Esophagus muscularis mucosa (tissue), 4 donors: Measurements from ENCODE around the gene GLS2.

ENCODE experiments used
- CTCF ChIP-seq, 3 experiments: fragments of 200-600 bp in 2 of 3; fragments of 450-650 bp in 1 of 3; sonication (generic) in 2 of 3; IDR thresholded peaks; one replicate each; pipeline ENCODE4 v1.5.1; 2017 to 2019; ENCODE audit warnings: antibody characterized with exemption in 3 of 3, mild to moderate bottlenecking in 2 of 3, moderate library complexity in 1 of 3
- EP300 ChIP-seq: sonication (generic); formaldehyde crosslinking; IDR thresholded peaks from one replicate; pipeline ENCODE4 v1.6.1; 2017; ENCODE audit warnings: antibody characterized with exemption
- POLR2A ChIP-seq: fragments of 450-650 bp; IDR thresholded peaks from one replicate; pipeline ENCODE4 v1.6.1; 2017; ENCODE audit warnings: antibody characterized with exemption, moderate library complexity, mild to moderate bottlenecking, low read depth
- POLR2AphosphoS5 ChIP-seq, 2 donors: sonication (generic); formaldehyde crosslinking; IDR thresholded peaks; one replicate each; pipeline ENCODE4 v1.6.1; 2017; ENCODE audit warnings: antibody characterized with exemption in 2 of 2

GRCh38 chr12:56486694-56487093, 1.3 kb downstream of the GLS2 start:
- no peak for TF ChIP-seq CTCF (IDR thresholded peaks at IDR 0.05)
- TF ChIP-seq EP300, result no peak
- no peak for TF ChIP-seq POLR2AphosphoS5 (IDR thresholded peaks at IDR 0.05)
- no peak for TF ChIP-seq POLR2A
